ENCODE data around the gene DPYSL4. TPM values are rescaled to one million over a fixed set of nuclear protein-coding genes. Genes with fewer than 3 reads are reported as not detected.

Gene DPYSL4
- total RNA-seq, 1 donor from 2014 or later = 17.7 TPM

DNA sequence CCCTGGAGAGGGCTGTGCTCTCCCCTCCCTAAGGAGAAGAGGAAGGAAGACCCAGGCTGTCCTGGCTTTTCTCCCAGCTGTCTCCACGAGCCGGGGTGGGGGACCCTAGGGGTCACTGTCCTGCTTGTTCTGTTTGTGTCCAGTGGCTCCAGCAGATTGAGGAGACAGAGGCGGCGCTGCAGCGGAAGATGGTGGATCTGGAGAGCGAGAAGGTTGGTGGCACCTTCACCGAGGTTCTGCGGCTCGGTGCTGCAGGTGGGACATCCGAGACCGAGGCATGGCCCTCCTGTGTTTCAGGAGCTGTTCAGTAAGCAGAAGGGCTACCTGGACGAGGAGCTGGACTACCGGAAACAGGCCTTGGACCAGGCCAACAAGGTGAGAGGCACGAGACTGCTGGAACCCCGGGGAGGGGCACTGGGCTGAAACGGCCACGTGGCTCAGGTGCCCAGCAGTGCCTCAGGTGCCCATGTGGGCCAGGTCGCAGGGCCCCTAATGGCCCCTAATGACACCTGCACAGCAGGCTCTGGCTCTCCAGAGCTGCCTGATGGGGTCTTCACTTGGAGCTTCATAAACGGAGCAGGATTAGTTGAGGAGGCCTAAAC, 33.0 kb upstream of the DPYSL4 start:
- peaks cover 4% of the 10 kb centered on the region for H3K27me3 Mint-ChIP-seq (ENCODE audit: insufficient read depth, low read depth)

GRCh38 chr10:132154440-132154839, 32.3 kb upstream of the DPYSL4 start:
- no peaks in the 10 kb centered on the region for H3K36me3 Mint-ChIP-seq
- Histone ChIP-seq H3K4me1 (no peaks in the 10 kb centered on the region), H3K27ac (no peak overlapping the region), H3K4me2 (no peak overlapping the region), H2AFZ (replicated peaks) (no peak overlapping the region), H3K79me2 (ENCODE audit: low read depth) (no peaks in the 10 kb centered on the region), H3K9me3 (ENCODE audit: low read depth) (no peaks in the 10 kb centered on the region), H3K36me3 (no peaks in the 10 kb centered on the region), H3K9ac (no peak overlapping the region), H3K27me3 (no peaks in the 10 kb centered on the region), H4K20me1 (ENCODE audit: low read depth) (no peaks in the 10 kb centered on the region), H3K4me3 (no peak overlapping the region), H3F3A (ENCODE audit: low read depth) (no peaks in the 10 kb centered on the region)
- no peak for DNase-seq (ENCODE audit: low spot score)
- no peak for TF ChIP-seq EZH2 (IDR thresholded peaks at IDR 0.05)
- TF ChIP-seq EZH2phosphoT487 (IDR thresholded peaks at IDR 0.05) = no peak
- TF ChIP-seq, protein P1, sequence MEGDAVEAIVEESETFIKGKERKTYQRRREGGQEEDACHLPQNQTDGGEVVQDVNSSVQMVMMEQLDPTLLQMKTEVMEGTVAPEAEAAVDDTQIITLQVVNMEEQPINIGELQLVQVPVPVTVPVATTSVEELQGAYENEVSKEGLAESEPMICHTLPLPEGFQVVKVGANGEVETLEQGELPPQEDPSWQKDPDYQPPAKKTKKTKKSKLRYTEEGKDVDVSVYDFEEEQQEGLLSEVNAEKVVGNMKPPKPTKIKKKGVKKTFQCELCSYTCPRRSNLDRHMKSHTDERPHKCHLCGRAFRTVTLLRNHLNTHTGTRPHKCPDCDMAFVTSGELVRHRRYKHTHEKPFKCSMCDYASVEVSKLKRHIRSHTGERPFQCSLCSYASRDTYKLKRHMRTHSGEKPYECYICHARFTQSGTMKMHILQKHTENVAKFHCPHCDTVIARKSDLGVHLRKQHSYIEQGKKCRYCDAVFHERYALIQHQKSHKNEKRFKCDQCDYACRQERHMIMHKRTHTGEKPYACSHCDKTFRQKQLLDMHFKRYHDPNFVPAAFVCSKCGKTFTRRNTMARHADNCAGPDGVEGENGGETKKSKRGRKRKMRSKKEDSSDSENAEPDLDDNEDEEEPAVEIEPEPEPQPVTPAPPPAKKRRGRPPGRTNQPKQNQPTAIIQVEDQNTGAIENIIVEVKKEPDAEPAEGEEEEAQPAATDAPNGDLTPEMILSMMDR (IDR thresholded peaks at IDR 0.05) = no peak
- no peak overlapping the region for H3K27ac Mint-ChIP-seq
- H3K4me1 Mint-ChIP-seq = no peaks in the 10 kb centered on the region
- H3K27me3 Mint-ChIP-seq (ENCODE audit: insufficient read depth, low read depth) = peaks cover 4% of the 10 kb centered on the region
- no peaks in the 10 kb centered on the region for H3K9me3 Mint-ChIP-seq
- no peak overlapping the region for H3K4me3 Mint-ChIP-seq

More for the DNA sequence above, 33.0 kb upstream of the DPYSL4 start:
- Histone ChIP-seq H3K27me3 (no peaks in the 10 kb centered on the region), H3K9me3 (ENCODE audit: low read depth) (no peaks in the 10 kb centered on the region), H2AFZ (replicated peaks) (no peak overlapping the region), H3K4me2 (no peak overlapping the region), H3F3A (ENCODE audit: low read depth) (no peaks in the 10 kb centered on the region), H3K79me2 (ENCODE audit: low read depth) (no peaks in the 10 kb centered on the region), H3K4me1 (no peaks in the 10 kb centered on the region), H3K9ac (no peak overlapping the region), H3K36me3 (no peaks in the 10 kb centered on the region), H3K27ac (no peak overlapping the region), H3K4me3 (no peak overlapping the region), H4K20me1 (ENCODE audit: low read depth) (no peaks in the 10 kb centered on the region)
- no peak for TF ChIP-seq EZH2phosphoT487 (IDR thresholded peaks at IDR 0.05)
- no peak for TF ChIP-seq EZH2 (IDR thresholded peaks at IDR 0.05)
- TF ChIP-seq, protein P1 (IDR thresholded peaks at IDR 0.05) = no peak
- no peaks in the 10 kb centered on the region for H3K9me3 Mint-ChIP-seq
- no peak overlapping the region for H3K4me3 Mint-ChIP-seq
- no peaks in the 10 kb centered on the region for H3K4me1 Mint-ChIP-seq
- H3K27ac Mint-ChIP-seq = no peak overlapping the region
- DNase-seq (ENCODE audit: low spot score) = no peak
- H3K36me3 Mint-ChIP-seq = no peaks in the 10 kb centered on the region

DNA sequence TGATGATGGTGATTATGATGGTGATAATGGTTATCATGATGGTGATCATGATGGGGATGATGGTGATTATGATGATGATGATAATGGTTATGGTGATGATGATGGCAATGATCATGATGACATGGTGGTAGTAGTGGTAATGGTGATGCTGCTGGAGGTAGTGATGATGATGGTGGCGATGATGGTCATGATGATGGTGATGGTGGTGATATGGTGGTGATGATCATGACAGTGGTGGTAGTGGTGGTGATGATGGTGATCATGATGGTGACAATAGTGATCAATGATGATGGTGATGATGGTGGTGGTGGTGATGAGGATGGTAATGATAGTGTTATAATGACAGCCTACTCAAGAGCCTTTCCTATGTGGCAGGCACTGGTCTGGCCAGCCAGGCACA, 31.8 kb upstream of the DPYSL4 start:
- Mint-ChIP-seq H3K9me3 (no peaks in the 10 kb centered on the region), H3K27me3 (ENCODE audit: insufficient read depth, low read depth) (peaks cover 4% of the 10 kb centered on the region), H3K4me1 (no peaks in the 10 kb centered on the region), H3K4me3 (no peak overlapping the region), H3K27ac (no peak overlapping the region), H3K36me3 (no peaks in the 10 kb centered on the region)
- no peaks in the 10 kb centered on the region for H3K27me3 ChIP-seq
- TF ChIP-seq, protein P1 (IDR thresholded peaks at IDR 0.05) = no peak
- TF ChIP-seq EZH2phosphoT487 (IDR thresholded peaks at IDR 0.05) = no peak
- H3K9ac ChIP-seq = no peak overlapping the region
- no peak overlapping the region for H2AFZ ChIP-seq (replicated peaks)
- DNase-seq (ENCODE audit: low spot score) = no peak
- H4K20me1 ChIP-seq (ENCODE audit: low read depth) = no peaks in the 10 kb centered on the region
- H3K4me3 ChIP-seq = no peak overlapping the region
- no peaks in the 10 kb centered on the region for H3K9me3 ChIP-seq (ENCODE audit: low read depth)
- H3K36me3 ChIP-seq = no peaks in the 10 kb centered on the region
- no peaks in the 10 kb centered on the region for H3K79me2 ChIP-seq (ENCODE audit: low read depth)
- H3K4me1 ChIP-seq = no peaks in the 10 kb centered on the region
- H3K4me2 ChIP-seq = no peak overlapping the region
- H3F3A ChIP-seq (ENCODE audit: low read depth) = no peaks in the 10 kb centered on the region
- H3K27ac ChIP-seq = no peak overlapping the region
